ENCODE measurements around the gene STK39.

Gene STK39

DNA sequence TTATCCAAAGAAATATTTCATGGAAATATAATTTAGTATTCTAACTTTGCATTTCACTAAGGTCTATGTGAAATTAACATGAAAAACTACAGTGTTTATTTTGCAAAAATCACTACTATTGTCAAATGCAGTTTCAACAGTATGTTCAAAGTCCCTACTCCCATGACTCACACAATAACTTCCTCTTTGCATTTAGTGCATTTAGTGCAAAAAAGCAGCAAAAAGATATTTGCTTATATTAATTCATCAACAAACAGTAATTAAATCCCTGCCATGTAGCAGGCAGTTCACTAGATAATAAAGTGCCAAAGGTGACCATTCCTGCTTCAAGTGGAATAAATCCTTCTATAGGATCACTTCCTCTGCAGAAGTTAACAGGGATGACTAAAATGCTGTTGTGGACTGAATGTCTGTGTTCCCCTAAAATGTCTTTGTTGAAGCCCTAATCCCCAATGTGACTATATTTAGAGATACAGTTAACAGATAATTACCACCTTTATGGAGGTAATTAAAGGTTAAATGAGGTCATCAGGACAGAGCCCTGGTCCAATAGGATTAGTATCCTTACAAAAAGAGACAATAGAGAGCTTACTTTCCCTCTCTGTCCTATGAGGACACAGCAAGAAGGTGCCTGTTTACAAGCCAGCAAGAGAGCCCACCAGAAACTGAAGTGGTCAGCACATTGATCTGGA, 61.7 kb downstream of the STK39 start:
- in situ Hi-C loops (cut with MboI; ENCODE audit: low sequenced_read_pairs): no loop called here

- in situ Hi-C loops (cut with MboI; ENCODE audit: low sequenced_read_pairs): no loop called here
Observed at GRCh38 chr2:168184681-168185513, 62.5 kb downstream of the STK39 start.

DNA sequence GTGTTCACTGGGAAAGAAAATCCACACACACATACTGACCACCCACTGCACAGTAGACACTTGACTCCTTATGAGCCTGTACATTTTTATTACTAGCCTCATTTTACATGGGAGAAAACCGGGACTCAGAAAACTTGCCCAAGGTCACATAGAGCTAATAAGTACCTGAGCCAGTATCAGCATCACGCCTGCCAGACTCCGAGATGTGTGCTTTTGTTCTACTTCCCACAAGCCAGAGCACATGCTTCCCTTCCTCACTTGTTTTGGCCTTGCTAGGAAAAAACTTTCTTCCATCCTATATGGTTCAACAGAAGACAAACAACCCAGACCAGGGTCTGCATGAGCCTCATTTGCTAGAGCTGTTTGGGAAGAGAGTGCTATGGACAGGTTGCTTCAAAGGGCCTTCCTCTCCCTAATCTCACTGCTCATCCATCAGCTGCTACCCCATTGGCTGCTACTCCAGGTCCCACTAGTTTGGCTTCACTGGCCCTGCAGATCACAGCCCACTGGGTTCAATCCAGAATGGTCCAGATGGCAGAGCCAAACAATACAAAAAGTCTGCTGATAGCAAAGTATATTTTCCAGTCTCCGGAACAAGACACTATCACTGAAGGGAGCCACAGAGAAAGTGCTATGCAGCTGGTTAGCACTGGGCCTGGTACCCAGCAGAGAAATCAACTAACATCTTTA, 63.9 kb downstream of the STK39 start:
- in situ Hi-C loops (cut with MboI; ENCODE audit: low sequenced_read_pairs): no loop called here

GRCh38 chr2:168182550-168183249, 64.7 kb downstream of the STK39 start:
- in situ Hi-C loops (cut with MboI; ENCODE audit: low sequenced_read_pairs): no loop called here

GRCh38 chr2:168181825-168182224, 65.6 kb downstream of the STK39 start:
- in situ Hi-C loops (cut with MboI; ENCODE audit: low sequenced_read_pairs): no loop called here

DNA sequence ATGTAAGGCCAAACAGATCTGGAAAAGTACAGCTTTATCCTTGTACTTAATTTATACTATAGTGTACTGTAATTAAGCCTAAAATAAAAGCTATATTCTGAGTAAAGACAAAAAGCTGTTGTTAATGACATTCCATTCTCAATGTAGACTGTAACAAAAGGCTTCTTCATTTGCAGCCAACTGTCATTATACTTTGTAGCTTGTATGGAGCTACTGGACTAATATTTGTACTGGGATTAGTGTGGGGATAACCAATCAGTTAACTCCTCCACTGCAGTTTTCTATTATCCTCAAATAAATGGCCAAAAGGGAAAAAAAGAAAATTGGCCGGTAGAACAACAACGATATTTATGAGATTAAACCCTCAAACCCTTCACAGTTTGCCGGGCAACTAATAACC, 66.5 kb downstream of the STK39 start:
- in situ Hi-C loops (cut with MboI; ENCODE audit: low sequenced_read_pairs): no loop called here

GRCh38 chr2:168180483-168180882, 66.9 kb downstream of the STK39 start:
- in situ Hi-C loops (cut with MboI; ENCODE audit: low sequenced_read_pairs): no loop called here

DNA sequence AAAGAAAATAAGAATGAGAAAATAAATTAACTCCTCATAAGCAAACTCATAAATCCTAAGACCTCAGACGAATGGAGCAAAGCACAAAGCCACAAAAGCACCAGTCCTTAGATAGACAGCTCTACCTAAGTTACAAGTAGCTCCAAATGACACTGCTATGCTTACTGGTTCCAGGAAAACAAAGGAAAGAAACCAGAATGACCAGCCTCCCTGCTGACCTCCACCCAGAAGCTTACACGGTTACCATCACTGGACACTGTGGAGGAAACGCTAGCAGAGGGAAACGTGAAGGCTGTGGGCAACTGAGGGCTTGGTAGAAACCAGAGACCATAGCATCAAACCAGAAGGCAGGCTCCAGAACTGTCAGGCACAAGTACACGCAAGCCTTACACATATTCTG, 67.8 kb downstream of the STK39 start:
- in situ Hi-C loops (cut with MboI; ENCODE audit: low sequenced_read_pairs): no loop called here

GRCh38 chr2:168178520-168179324, 68.7 kb downstream of the STK39 start:
- in situ Hi-C loops (cut with MboI; ENCODE audit: low sequenced_read_pairs): no loop called here

- in situ Hi-C loops (cut with MboI; ENCODE audit: low sequenced_read_pairs): no loop called here
Observed at GRCh38 chr2:168176402-168176801, 71.0 kb downstream of the STK39 start.

- in situ Hi-C loops (cut with MboI; ENCODE audit: low sequenced_read_pairs): no loop called here
Observed at GRCh38 chr2:168175469-168175868, 71.9 kb downstream of the STK39 start.

- in situ Hi-C loops (cut with MboI; ENCODE audit: low sequenced_read_pairs): no loop called here
Observed at GRCh38 chr2:168174756-168175155, 72.6 kb downstream of the STK39 start.

- in situ Hi-C loops (cut with MboI; ENCODE audit: low sequenced_read_pairs): no loop called here
Observed at GRCh38 chr2:168172071-168172470, 75.3 kb downstream of the STK39 start.

- in situ Hi-C loops (cut with MboI; ENCODE audit: low sequenced_read_pairs): no loop called here
Observed at GRCh38 chr2:168171059-168171762, 76.2 kb downstream of the STK39 start.

DNA sequence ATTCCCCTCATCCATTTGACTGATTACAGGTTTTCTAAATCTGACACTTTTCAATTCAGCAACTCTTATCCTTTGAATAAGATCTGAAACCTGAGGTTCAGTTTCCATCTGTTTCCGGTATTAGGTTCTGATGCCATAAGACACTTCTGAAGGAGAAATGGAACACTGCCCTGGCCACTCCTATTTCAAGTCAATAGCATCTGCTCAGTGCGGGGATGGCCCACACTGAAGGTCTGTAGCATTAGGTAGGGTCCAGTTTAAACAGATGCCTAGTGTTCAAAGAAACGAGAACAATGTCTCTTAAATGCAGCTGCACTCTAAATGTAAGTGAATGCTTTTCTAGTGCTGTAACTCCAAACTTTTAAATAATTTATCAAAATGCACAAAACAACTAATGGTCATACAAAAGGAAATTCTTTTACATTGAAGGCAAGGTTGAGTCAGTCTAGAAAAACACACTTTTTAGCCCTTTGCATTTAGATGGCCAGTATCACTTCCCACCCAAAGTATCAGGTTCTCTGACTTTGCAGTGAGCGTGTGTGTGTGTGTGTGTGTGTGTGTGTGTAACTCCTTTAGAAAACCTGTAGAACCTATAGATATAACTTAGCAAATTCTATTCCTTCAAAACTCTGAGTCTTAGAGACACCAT, 78.2 kb downstream of the STK39 start:
- in situ Hi-C loops (cut with MboI; ENCODE audit: low sequenced_read_pairs): no loop called here

DNA sequence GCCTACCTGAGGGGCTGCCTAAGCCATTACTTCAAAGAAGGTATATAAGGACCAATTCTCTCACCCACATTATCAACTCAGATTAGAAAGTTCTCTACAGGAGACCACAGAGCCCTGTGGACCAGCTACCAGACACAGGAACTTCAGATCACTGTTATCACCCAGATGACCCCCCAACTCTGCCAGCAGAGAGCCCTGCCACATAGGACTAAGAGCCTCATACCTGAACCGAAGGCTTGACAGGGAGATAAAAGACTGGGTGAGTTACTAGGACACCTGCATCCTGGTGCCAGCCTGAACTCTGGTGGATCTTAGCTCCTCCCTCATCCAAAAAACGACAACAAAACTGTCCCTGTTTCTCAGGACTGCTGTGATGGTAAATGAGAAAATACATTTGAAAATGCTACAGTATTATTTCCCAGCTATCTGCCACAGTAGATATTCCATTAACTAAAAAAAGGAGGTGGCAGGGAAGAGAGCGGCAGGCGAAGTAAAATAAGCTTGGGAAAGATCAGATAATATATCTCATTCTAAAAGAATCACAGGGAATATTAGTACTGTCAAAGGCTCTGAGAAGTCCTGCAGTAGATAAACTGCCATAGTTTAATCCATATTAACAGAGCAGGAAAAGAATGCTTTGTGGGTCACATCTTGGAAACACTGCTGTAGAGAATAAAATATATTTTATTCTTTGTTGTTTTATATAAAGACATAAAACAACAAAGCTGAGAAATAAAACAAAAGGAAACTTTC, 79.7 kb downstream of the STK39 start:
- in situ Hi-C loops (cut with MboI; ENCODE audit: low sequenced_read_pairs): no loop called here

GRCh38 chr2:168166902-168167510, 80.4 kb downstream of the STK39 start:
- in situ Hi-C loops (cut with MboI; ENCODE audit: low sequenced_read_pairs): no loop called here
